ENCODE data around the gene RRBP1.

Gene RRBP1

DNA sequence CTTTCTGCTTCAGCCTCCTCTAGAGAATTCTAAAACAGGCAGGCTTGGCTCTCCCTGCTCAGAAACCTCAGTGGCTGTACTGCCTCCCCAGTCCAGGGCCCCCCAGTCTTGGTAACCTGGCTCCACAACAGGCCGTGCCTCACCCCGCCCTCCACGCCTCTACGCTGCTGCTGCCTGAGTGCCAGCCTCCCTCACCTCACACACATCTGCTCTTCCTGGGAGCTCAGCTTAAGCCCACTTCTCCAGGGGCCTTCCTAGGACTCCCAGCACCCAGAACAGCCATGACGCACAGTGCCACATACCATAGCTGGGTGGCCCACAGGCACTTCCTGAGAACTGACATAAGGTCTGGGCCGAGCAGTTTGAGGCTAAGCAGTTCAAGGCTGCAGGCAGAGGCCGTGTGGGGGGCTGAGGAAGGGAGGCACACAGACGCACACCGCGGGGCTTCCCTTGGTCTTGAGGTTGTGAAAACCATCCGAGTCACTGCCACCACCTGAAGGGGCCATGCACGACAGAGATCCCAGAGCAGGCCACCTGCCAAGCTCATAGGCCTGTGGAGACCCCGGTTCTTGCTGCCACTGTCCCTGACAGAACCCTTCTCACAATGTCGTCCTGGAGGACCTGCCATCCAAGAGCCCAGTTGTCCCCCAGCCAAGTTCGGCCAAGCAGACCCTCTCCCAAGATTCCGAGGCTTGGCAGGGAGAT, 69.6 kb downstream of the RRBP1 start:
- Histone ChIP-seq H3K27me3 (ENCODE audit: insufficient read depth, low read length, poor library complexity, severe bottlenecking) (no peaks in the 10 kb centered on the region), H4K20me1 (ENCODE audit: insufficient read depth, low read length, poor library complexity, severe bottlenecking) (no peaks in the 10 kb centered on the region), H2AFZ (ENCODE audit: low read length) (no peak overlapping the region), H3K4me1 (ENCODE audit: insufficient read depth, low read length, poor library complexity, severe bottlenecking) (peaks cover 7% of the 10 kb centered on the region), H3K36me3 (ENCODE audit: insufficient read depth, low read length) (peaks cover 35% of the 10 kb centered on the region; the same call in 1 of the 2 replicates), H3K9me3 (ENCODE audit: insufficient read depth, low read depth, low read length) (no peaks in the 10 kb centered on the region), H3K9ac (ENCODE audit: low read depth, low read length, poor library complexity, severe bottlenecking) (no peak overlapping the region), H3K9me2 (replicated peaks; ENCODE audit: low read depth, low read length) (no peaks in the 10 kb centered on the region), H3K79me2 (ENCODE audit: insufficient read depth, low read length) (no peaks in the 10 kb centered on the region), H3K4me3 (ENCODE audit: low read length, poor library complexity, severe bottlenecking) (no peak overlapping the region), H3K4me2 (ENCODE audit: low read depth, low read length, poor library complexity, severe bottlenecking) (no peak overlapping the region), H3F3A (ENCODE audit: low read depth) (no peaks in the 10 kb centered on the region)
- no peak for TF ChIP-seq CTCF (conservative IDR thresholded peaks at IDR 0.05; ENCODE audit: low read length)
- no peak for TF ChIP-seq EZH2phosphoT487 (IDR thresholded peaks at IDR 0.05; ENCODE audit: borderline replicate concordance)

DNA sequence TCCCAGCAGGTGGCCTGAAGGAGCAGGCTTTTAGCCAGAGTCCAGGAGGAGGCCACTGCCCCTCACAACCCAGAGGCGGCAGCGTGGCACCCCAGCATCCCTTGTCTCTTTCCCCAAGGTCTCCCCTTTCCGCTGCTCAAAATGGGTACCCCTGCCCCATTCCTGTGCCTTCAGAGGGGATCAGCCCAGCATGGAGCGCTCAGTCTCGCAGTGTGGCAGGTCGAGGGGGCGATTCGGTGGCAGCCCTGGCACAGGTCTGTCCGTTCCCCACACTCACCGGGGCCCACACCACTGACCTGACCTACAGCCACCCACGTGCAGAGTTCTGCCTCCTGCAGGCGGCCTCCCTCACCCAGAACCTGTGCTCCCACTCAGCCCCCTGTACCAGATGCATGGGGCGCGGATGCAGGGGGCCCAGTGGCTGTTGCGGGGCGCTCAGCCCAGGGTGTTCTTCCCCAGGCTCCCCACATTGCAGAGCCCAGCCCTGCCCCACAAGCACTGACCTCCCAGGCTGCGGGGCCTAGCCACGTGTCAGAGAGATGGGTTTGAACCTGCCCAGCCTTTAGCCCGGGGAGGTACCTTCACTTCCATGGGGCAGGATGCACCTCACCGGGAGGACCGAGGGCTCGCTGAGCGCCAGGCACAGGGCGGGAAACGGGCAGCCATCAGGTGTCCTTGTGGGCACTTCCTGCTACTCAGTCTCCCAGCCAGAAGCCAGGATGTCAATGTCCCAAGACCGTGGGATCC, 70.3 kb downstream of the RRBP1 start:
- no peaks in the 10 kb centered on the region for H3F3A ChIP-seq (ENCODE audit: low read depth)
- H3K4me3 ChIP-seq (ENCODE audit: low read length, poor library complexity, severe bottlenecking), result no peak overlapping the region
- no peaks in the 10 kb centered on the region for H3K27me3 ChIP-seq (ENCODE audit: insufficient read depth, low read length, poor library complexity, severe bottlenecking)
- H3K36me3 ChIP-seq (ENCODE audit: insufficient read depth, low read length), result peaks cover 38% of the 10 kb centered on the region; the same call in 1 of the 2 replicates
- no peak overlapping the region for H3K9ac ChIP-seq (ENCODE audit: low read depth, low read length, poor library complexity, severe bottlenecking)
- no peaks in the 10 kb centered on the region for H4K20me1 ChIP-seq (ENCODE audit: insufficient read depth, low read length, poor library complexity, severe bottlenecking)
- peaks cover 7% of the 10 kb centered on the region for H3K4me1 ChIP-seq (ENCODE audit: insufficient read depth, low read length, poor library complexity, severe bottlenecking)
- no peaks in the 10 kb centered on the region for H3K79me2 ChIP-seq (ENCODE audit: insufficient read depth, low read length)
- no peaks in the 10 kb centered on the region for H3K9me3 ChIP-seq (ENCODE audit: insufficient read depth, low read depth, low read length)
- no peaks in the 10 kb centered on the region for H3K9me2 ChIP-seq (replicated peaks; ENCODE audit: low read depth, low read length)
- no peak overlapping the region for H3K4me2 ChIP-seq (ENCODE audit: low read depth, low read length, poor library complexity, severe bottlenecking)
- no peak overlapping the region for H2AFZ ChIP-seq (ENCODE audit: low read length)
- peak; percentile 48 for TF ChIP-seq CTCF (conservative IDR thresholded peaks at IDR 0.05; ENCODE audit: low read length)
- TF ChIP-seq EZH2phosphoT487 (IDR thresholded peaks at IDR 0.05; ENCODE audit: borderline replicate concordance), result no peak

DNA sequence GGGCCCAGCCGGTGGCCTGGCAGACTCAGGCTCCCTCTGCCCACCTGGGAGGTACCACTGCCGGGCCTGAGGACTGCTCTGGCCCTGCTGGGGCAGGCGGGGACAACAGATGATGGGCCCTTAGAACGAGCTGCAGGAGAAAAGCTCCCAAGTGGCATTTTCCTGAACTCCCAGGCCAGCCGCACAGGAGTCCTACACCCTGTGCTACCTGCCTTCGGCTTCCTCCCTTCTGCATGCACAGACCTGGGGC, 70.8 kb downstream of the RRBP1 start:
- Histone ChIP-seq H3K4me1 (ENCODE audit: insufficient read depth, low read length, poor library complexity, severe bottlenecking) (peaks cover 7% of the 10 kb centered on the region), H3K27me3 (ENCODE audit: insufficient read depth, low read length, poor library complexity, severe bottlenecking) (no peaks in the 10 kb centered on the region), H3K36me3 (ENCODE audit: insufficient read depth, low read length) (peaks cover 35% of the 10 kb centered on the region; the same call in 1 of the 2 replicates)

More for the DNA sequence above, 70.8 kb downstream of the RRBP1 start:
- Histone ChIP-seq H3K79me2 (ENCODE audit: insufficient read depth, low read length) (no peaks in the 10 kb centered on the region), H3K9me2 (replicated peaks; ENCODE audit: low read depth, low read length) (no peaks in the 10 kb centered on the region), H4K20me1 (ENCODE audit: insufficient read depth, low read length, poor library complexity, severe bottlenecking) (no peaks in the 10 kb centered on the region), H3K9ac (ENCODE audit: low read depth, low read length, poor library complexity, severe bottlenecking) (no peak overlapping the region), H3K9me3 (ENCODE audit: insufficient read depth, low read depth, low read length) (no peaks in the 10 kb centered on the region), H2AFZ (ENCODE audit: low read length) (no peak overlapping the region), H3K4me3 (ENCODE audit: low read length, poor library complexity, severe bottlenecking) (no peak overlapping the region), H3K4me2 (ENCODE audit: low read depth, low read length, poor library complexity, severe bottlenecking) (no peak overlapping the region), H3F3A (ENCODE audit: low read depth) (no peaks in the 10 kb centered on the region)
- TF ChIP-seq CTCF (conservative IDR thresholded peaks at IDR 0.05; ENCODE audit: low read length), result no peak
- TF ChIP-seq EZH2phosphoT487 (IDR thresholded peaks at IDR 0.05; ENCODE audit: borderline replicate concordance), result no peak
